Liver (tissue), 3 donors: ENCODE results near the gene IL17REL.

ENCODE experiments used
- EGR1 ChIP-seq, 2 donors: IDR thresholded peaks; 2 replicates each; pipeline ENCODE4 v1.6.1; 2016 to 2018; ENCODE audit warnings: antibody characterized with exemption in 2 of 2, low read depth in 2 of 2
- GABPA ChIP-seq, 2 donors: IDR thresholded peaks in 1 of 2; conservative IDR thresholded peaks in 1 of 2; 2 replicates each; pipeline ENCODE4 v1.6.1; 2016; ENCODE audit warnings: antibody characterized with exemption in 2 of 2, mild to moderate bottlenecking in 1 of 2, moderate library complexity in 1 of 2
- JUND ChIP-seq, 2 donors: IDR thresholded peaks; 2 replicates each; pipeline ENCODE4 v1.6.1; 2016; ENCODE audit warnings: antibody characterized with exemption in 2 of 2
- NR2F2 ChIP-seq: IDR thresholded peaks from 2 replicates; pipeline ENCODE4 v1.6.1; 2016; ENCODE audit warnings: antibody characterized with exemption
- RAD21 ChIP-seq, 2 donors: IDR thresholded peaks; 2 replicates each; pipeline ENCODE4 v1.6.1; 2016; ENCODE audit warnings: antibody characterized with exemption in 2 of 2, mild to moderate bottlenecking in 2 of 2
- SP1 ChIP-seq: IDR thresholded peaks from 2 replicates; pipeline ENCODE4 v1.6.1; 2018; ENCODE audit warnings: antibody characterized with exemption, mild to moderate bottlenecking
- TAF1 ChIP-seq: conservative IDR thresholded peaks from 2 replicates; pipeline ENCODE4 v1.6.1; 2016; ENCODE audit warnings: antibody characterized with exemption, mild to moderate bottlenecking
- TF ChIP-seq, protein P1 (sequence below): fragments of 150-350 bp; IDR thresholded peaks from 2 replicates; pipeline ENCODE4 v1.5.1; 2017; ENCODE audit warnings: improper control_type of control experiment, low read depth, low read length; ENCODE audit not compliant: missing input control
- TF ChIP-seq, protein P2 (sequence below): IDR thresholded peaks from 2 replicates; pipeline ENCODE4 v1.6.1; 2016; ENCODE audit warnings: antibody characterized with exemption
- TF ChIP-seq, protein P3 (sequence below): IDR thresholded peaks from 2 replicates; pipeline ENCODE4 v1.6.1; 2016; ENCODE audit warnings: antibody characterized with exemption
- TF ChIP-seq, protein P4 (sequence below): IDR thresholded peaks from 2 replicates; pipeline ENCODE4 v1.6.1; 2016; ENCODE audit warnings: antibody characterized with exemption, mild to moderate bottlenecking
- donor health status: healthy.
- donor health status: healthy.

DNA sequence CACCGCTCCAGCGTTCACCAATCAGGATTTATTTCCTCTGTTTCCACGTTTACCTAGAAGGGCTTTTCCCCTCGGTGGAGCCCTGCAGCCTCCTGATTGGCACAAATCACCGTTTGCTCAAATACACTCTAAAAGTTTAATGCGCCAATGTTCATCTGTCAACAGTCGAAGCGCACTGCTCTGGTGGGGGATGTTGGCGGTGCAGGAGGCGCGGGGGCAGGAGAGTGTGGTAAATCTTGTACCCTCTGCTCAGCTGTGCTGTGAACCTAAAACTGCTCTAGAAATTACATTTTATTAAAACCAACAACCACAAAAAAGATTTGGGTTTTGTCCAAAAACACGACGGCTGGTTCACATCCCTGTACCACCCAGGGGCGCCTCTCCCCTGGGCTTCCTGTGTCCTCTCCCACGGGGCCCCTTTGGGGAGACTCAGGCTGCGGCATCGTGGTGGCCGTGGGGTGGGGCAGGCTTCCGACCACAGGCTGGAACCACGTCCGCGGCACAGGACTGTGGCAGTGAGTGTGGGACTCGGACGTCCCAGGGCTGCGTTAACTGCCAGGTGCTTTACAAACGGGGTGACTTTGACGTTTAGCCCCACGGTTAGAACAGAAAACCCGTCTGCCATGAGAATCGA is 32.0 kb upstream of the IL17REL start:
- TF ChIP-seq JUND (IDR thresholded peaks at IDR 0.05), result no peak
- TF ChIP-seq, protein P1, sequence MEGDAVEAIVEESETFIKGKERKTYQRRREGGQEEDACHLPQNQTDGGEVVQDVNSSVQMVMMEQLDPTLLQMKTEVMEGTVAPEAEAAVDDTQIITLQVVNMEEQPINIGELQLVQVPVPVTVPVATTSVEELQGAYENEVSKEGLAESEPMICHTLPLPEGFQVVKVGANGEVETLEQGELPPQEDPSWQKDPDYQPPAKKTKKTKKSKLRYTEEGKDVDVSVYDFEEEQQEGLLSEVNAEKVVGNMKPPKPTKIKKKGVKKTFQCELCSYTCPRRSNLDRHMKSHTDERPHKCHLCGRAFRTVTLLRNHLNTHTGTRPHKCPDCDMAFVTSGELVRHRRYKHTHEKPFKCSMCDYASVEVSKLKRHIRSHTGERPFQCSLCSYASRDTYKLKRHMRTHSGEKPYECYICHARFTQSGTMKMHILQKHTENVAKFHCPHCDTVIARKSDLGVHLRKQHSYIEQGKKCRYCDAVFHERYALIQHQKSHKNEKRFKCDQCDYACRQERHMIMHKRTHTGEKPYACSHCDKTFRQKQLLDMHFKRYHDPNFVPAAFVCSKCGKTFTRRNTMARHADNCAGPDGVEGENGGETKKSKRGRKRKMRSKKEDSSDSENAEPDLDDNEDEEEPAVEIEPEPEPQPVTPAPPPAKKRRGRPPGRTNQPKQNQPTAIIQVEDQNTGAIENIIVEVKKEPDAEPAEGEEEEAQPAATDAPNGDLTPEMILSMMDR, result no peak
- TF ChIP-seq NR2F2, result no peak
- no peak for TF ChIP-seq SP1
- TF ChIP-seq EGR1 (IDR thresholded peaks at IDR 0.05; ENCODE audit: low read depth in 2 of 2), result no peak
- TF ChIP-seq, protein P2, sequence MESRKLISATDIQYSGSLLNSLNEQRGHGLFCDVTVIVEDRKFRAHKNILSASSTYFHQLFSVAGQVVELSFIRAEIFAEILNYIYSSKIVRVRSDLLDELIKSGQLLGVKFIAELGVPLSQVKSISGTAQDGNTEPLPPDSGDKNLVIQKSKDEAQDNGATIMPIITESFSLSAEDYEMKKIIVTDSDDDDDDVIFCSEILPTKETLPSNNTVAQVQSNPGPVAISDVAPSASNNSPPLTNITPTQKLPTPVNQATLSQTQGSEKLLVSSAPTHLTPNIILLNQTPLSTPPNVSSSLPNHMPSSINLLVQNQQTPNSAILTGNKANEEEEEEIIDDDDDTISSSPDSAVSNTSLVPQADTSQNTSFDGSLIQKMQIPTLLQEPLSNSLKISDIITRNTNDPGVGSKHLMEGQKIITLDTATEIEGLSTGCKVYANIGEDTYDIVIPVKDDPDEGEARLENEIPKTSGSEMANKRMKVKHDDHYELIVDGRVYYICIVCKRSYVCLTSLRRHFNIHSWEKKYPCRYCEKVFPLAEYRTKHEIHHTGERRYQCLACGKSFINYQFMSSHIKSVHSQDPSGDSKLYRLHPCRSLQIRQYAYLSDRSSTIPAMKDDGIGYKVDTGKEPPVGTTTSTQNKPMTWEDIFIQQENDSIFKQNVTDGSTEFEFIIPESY, result no peak
- TF ChIP-seq, protein P3, sequence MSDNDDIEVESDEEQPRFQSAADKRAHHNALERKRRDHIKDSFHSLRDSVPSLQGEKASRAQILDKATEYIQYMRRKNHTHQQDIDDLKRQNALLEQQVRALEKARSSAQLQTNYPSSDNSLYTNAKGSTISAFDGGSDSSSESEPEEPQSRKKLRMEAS, result no peak
- TF ChIP-seq RAD21 (IDR thresholded peaks at IDR 0.05), result no peak
- no peak for TF ChIP-seq TAF1
- TF ChIP-seq, protein P4, sequence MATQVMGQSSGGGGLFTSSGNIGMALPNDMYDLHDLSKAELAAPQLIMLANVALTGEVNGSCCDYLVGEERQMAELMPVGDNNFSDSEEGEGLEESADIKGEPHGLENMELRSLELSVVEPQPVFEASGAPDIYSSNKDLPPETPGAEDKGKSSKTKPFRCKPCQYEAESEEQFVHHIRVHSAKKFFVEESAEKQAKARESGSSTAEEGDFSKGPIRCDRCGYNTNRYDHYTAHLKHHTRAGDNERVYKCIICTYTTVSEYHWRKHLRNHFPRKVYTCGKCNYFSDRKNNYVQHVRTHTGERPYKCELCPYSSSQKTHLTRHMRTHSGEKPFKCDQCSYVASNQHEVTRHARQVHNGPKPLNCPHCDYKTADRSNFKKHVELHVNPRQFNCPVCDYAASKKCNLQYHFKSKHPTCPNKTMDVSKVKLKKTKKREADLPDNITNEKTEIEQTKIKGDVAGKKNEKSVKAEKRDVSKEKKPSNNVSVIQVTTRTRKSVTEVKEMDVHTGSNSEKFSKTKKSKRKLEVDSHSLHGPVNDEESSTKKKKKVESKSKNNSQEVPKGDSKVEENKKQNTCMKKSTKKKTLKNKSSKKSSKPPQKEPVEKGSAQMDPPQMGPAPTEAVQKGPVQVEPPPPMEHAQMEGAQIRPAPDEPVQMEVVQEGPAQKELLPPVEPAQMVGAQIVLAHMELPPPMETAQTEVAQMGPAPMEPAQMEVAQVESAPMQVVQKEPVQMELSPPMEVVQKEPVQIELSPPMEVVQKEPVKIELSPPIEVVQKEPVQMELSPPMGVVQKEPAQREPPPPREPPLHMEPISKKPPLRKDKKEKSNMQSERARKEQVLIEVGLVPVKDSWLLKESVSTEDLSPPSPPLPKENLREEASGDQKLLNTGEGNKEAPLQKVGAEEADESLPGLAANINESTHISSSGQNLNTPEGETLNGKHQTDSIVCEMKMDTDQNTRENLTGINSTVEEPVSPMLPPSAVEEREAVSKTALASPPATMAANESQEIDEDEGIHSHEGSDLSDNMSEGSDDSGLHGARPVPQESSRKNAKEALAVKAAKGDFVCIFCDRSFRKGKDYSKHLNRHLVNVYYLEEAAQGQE, result no peak
- TF ChIP-seq GABPA (IDR thresholded peaks at IDR 0.05 in 1 of 2, conservative IDR thresholded peaks at IDR 0.05 in 1 of 2), result no peak
